Stimulated activated CD4-positive, alpha-beta T cell treated with anti-CD3 and anti-CD28 coated beads, Interleukin-4, amount 100 ng/mL, for 48 hours (primary cell): ENCODE measurements around the gene ACOT2.
"Not testable (repeated sequence)": the region's sequence is repeated elsewhere in the genome, so short reads cannot be mapped to it uniquely, and the experiment has no call there.

Experiments used
- DNase-seq, 2 donors: peaks; one replicate each; pipeline ENCODE4 v3.0.0-alpha.2; 2020; ENCODE audit warnings: low read depth in 2 of 2

Gene ACOT2

GRCh38 chr14:73567951-73568885 is 795 bp upstream of the ACOT2 start:
- no peak for DNase-seq

GRCh38 chr14:73568886-73569184 is 178 bp upstream of the ACOT2 start:
- DNase-seq = not testable (repeated sequence)

- DNase-seq = peak; percentile 47 to 60
These were observed 1.9 kb downstream of the ACOT2 start for GRCh38 chr14:73570913-73571312.

GRCh38 chr14:73573034-73573433 is 4.0 kb downstream of the ACOT2 start:
- DNase-seq = not testable (repeated sequence)

GRCh38 chr14:73573740-73574139 is 4.7 kb downstream of the ACOT2 start:
- DNase-seq = not testable (repeated sequence)

- not testable (repeated sequence) for DNase-seq
These were observed 5.2 kb downstream of the ACOT2 start for GRCh38 chr14:73574251-73574650.

- no peak for DNase-seq
These were observed 7.4 kb downstream of the ACOT2 start for GRCh38 chr14:73576391-73576790.

GRCh38 chr14:73577214-73577613 is 8.2 kb downstream of the ACOT2 start:
- not testable (repeated sequence) for DNase-seq

GRCh38 chr14:73582102-73582979 is 13.3 kb downstream of the ACOT2 start:
- not testable (repeated sequence) for DNase-seq

GRCh38 chr14:73588695-73589094 is 19.7 kb downstream of the ACOT2 start:
- DNase-seq = no peak

GRCh38 chr14:73589116-73589515 is 20.1 kb downstream of the ACOT2 start:
- no peak for DNase-seq

- DNase-seq = not testable (repeated sequence)
These were observed 21.6 kb downstream of the ACOT2 start for GRCh38 chr14:73590673-73591004.

- DNase-seq = peak in 1 of 2 donors; percentile 37
These were observed 22.9 kb downstream of the ACOT2 start, which contains the start of gene ACOT4 for GRCh38 chr14:73591690-73592449. Gene ACOT4 (plus strand): TSS chr14:73591873. CDS start chr14:73591960, 87 bp downstream.

- DNase-seq = no peak
These were observed 25.5 kb downstream of the ACOT2 start for GRCh38 chr14:73594491-73594890.

- DNase-seq = no peak
These were observed 30.5 kb downstream of the ACOT2 start for GRCh38 chr14:73599499-73599898.

GRCh38 chr14:73602994-73603393 is 34.0 kb downstream of the ACOT2 start:
- DNase-seq = no peak

GRCh38 chr14:73606271-73606670 is 37.3 kb downstream of the ACOT2 start:
- DNase-seq = no peak

GRCh38 chr14:73607241-73607640 is 38.2 kb downstream of the ACOT2 start:
- no peak for DNase-seq

GRCh38 chr14:73610687-73611086 is 41.7 kb downstream of the ACOT2 start:
- no peak for DNase-seq

GRCh38 chr14:73612339-73613045 is 43.5 kb downstream of the ACOT2 start, which contains the start of gene ACOT6:
Gene ACOT6 (plus strand): TSS chr14:73612517. CDS start chr14:73612572, 55 bp downstream.
- DNase-seq = peak; percentile 56 to 63

GRCh38 chr14:73613046-73613383 is 44.0 kb downstream of the ACOT2 start:
- no peak for DNase-seq
